Right ventricle myocardium inferior (tissue), 1 donor: ENCODE results near the gene TRIOBP. TPM values are rescaled to one million over a fixed set of nuclear protein-coding genes. Genes with fewer than 3 reads are reported as not detected.
"Not testable (repeated sequence)": the region's sequence is repeated elsewhere in the genome, so short reads cannot be mapped to it uniquely, and the experiment has no call there.

Experiments used
- ATAC-seq: fragments of 200-7000 bp; cut with Tn5 transposase; one replicate; pipeline ENCODE4 v1.9.1; 2020; ENCODE audit warnings: mild to moderate bottlenecking, moderate library complexity
- DNase-seq: peaks from one replicate; pipeline ENCODE4 v3.0.0; 2021; ENCODE audit errors: missing footprints
- intact Hi-C: fragments of 100-400 bp; cut with DNase I; formaldehyde crosslinking; loops from one replicate; pipeline ENCODE4 v1.11.0; 2022
- long read RNA-seq: library from polyadenylated mRNA; unstranded; transcript quantifications from one replicate; pipeline ENCODE4 v2.0.0, GENCODE V29; 2021
- total RNA-seq: library from RNA; stranded (reverse); fragmentation: NEBNext Ultra II Directional; extraction: Animal tissue kit (Norgen Biotek cat#: 25700); gene quantifications from one replicate; pipeline ENCODE4 v1.2.1, GENCODE V29; 2021
- donor health status: DM: no; HTN: yes; CAD: no; lungs with severe emphysema.

TRIOBP gene, protein sequence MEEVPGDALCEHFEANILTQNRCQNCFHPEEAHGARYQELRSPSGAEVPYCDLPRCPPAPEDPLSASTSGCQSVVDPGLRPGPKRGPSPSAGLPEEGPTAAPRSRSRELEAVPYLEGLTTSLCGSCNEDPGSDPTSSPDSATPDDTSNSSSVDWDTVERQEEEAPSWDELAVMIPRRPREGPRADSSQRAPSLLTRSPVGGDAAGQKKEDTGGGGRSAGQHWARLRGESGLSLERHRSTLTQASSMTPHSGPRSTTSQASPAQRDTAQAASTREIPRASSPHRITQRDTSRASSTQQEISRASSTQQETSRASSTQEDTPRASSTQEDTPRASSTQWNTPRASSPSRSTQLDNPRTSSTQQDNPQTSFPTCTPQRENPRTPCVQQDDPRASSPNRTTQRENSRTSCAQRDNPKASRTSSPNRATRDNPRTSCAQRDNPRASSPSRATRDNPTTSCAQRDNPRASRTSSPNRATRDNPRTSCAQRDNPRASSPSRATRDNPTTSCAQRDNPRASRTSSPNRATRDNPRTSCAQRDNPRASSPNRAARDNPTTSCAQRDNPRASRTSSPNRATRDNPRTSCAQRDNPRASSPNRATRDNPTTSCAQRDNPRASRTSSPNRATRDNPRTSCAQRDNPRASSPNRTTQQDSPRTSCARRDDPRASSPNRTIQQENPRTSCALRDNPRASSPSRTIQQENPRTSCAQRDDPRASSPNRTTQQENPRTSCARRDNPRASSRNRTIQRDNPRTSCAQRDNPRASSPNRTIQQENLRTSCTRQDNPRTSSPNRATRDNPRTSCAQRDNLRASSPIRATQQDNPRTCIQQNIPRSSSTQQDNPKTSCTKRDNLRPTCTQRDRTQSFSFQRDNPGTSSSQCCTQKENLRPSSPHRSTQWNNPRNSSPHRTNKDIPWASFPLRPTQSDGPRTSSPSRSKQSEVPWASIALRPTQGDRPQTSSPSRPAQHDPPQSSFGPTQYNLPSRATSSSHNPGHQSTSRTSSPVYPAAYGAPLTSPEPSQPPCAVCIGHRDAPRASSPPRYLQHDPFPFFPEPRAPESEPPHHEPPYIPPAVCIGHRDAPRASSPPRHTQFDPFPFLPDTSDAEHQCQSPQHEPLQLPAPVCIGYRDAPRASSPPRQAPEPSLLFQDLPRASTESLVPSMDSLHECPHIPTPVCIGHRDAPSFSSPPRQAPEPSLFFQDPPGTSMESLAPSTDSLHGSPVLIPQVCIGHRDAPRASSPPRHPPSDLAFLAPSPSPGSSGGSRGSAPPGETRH (N-terminal part only)
- total RNA-seq, result 90.1 TPM
- long read RNA-seq, transcript TRIOBP-203 (14 exons, 2,324 nt), result major isoform, 137 of 209 reads
- long read RNA-seq, partial matches to known transcripts, result 28 of 209 reads
- long read RNA-seq, other reads (novel, unspliced or antisense), result 40 of 209 reads

DNA sequence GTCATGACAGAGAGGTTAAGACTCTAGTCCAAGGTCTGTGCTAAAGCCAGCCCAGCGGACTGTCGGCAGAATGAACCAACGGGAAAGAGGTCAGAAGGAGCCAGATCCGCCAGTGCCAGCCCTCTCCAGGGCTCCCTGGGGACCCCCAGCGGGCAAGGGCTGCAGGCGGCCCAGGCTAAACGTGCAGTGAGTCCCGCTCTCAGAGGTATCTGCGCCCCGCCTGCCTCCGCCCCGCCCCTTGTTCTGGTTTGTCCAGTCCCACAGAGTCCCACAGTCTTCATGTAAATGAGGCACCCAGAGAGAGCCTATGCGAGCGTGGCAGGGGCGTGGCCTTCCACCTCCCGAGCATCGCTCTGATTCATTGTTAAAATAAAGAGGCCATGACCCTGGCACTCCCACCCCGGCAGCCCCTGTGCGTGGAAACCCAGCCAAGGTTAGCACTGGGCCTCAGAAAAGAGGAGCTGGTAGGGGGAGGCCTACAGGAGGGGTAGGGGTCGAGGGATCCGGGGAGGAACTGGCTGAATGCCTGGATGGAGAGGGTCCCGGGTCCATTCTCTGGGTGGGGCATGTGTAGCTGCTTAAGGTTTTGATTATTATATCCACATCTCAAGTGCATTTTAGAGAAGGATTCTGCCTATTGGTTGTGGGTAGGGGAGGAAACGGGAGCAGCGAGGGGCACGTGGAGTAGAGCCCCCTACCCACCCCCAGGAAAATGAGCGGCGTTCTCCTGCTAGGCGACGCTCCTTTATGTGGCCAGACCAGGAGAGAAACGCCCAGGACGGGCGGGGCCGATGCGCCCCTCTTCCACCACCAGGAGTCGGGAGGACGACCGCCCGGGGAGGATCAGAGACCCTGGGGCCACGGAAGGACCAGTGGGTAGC lies at the start of gene TRIOBP:
TRIOBP (plus strand) TSS at position 392 of the 881 bp plus-strand sequence. CDS start 4,318 bp downstream, outside the sequence.
- peak; percentile 99 for ATAC-seq

DNA sequence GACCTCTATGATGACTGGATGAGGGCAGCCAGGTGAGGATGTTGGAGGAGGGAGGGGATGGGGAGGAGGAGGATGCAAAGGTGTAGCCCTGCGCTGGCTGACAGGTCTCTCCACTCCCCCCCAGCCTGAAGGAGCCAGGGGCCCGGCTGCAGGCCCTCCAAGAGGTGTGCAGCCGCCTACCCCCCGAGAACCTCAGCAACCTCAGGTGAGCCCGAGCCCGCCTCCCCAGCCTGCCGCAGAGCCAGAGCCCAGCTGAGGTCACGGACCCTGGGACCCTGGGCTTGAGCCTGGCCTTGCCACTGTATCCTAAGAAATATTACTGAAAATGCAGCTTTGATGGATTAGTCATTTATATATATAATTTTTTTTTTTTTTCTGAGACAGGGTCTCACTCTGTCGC lies 49.5 kb upstream of the TRIOBP start:
- ATAC-seq (no peak), DNase-seq (no peak)
- intact Hi-C loops, result no loop called here

More for the DNA sequence above, at the start of gene TRIOBP:
- intact Hi-C loops, result no loop called here
- peak; percentile 98 for DNase-seq

DNA sequence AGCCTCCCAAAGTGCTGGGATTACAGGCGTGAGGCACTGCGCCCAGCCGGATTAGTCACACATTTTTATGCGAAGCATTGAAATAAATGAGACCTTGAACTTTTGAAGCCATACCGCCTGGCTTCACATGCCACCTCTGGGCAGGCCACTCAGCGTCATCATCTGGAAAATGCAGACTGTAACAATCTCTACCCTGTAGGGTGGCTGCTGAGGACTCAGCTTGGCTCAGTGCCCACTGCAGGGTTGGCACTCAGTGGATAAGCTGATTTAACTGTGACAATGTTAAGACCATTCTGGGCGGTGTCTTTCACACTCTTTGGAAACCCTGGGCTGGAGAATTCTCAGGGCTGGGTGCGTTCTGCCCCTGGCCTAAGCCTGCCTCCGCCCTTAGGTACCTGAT lies 48.9 kb upstream of the TRIOBP start:
- DNase-seq (no peak), ATAC-seq (no peak)
- intact Hi-C loops, result no loop called here

DNA sequence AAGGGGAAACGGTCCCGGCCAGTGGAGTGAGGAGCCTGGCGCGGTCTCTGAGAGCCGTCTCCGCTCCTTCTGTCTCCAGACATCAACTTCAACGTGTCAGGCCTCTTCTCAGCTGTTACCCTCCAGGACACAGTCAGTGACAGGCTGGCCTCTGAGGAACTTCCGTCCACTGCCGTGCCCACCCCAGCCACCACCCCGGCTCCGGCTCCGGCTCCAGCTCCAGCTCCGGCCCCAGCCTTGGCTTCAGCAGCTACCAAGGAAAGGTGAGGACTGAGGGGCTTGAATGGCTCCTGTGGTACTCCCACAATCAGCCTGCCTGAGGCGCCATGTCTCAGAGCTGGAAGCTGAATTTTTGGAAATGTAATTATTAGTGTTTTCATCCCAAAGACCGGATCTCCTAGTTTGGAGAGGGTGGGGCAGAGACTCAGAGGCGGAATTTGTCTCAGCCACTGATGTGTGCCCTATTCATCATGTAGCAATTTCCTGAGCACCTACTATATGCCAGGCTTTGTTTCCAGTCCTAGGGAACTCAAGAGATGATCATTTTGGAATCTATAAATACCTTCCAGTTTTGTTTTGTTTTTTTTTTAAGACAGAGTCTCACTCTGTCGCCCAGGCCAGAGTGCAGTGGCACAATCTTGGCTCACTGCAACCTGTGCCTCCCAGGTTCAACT lies 46.2 kb upstream of the TRIOBP start:
- intact Hi-C loops, result no loop called here
- ATAC-seq, result no peak

DNA sequence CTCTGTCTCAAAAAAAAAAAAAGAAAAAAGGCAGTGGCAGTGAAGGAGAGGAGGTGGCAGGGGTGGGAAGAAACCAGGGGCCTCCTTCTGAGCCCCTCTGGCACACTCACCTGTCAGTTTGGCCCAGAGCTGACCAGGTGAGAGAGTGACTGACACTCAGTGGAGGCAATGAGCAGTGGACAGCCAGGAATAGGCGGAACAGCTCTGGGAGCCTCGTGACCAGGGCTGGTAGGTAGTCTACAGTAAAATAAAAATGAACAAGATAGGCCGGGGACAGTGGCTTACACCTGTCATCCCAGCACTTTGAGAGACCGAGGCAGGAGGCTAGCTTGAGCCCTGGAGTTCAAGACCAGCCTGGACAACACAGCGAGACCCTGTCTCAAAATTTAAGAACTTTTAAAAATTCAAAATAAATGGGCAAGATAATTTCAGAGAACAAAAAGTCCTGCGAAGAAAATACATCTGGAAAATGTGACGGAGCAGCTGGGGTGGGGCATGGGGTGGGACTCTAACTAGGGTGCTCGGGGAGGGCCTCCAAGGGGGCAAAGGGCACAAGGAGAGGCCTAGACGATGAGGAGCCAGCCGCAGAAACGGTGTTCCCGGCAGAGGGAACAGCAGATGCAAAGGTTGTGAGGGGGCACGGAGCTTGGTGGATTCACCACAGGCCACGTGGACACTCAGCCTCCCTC lies 42.1 kb upstream of the TRIOBP start:
- ATAC-seq (no peak), DNase-seq (no peak)
- intact Hi-C loops, result no loop called here

More for the DNA sequence above, 46.2 kb upstream of the TRIOBP start:
- no peak for DNase-seq

DNA sequence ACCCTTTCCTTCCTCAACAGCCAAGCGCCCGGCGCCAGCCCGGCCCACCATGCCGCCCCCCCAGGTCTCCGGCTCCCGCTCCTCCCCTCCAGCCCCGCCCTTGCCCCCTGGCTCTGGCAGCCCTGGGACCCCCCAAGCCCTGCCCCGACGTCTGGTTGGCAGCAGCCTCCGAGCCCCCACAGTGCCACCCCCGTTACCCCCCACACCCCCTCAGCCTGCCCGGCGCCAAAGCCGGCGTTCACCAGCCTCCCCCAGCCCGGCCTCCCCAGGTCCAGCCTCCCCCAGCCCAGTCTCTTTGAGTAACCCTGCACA lies 41.6 kb upstream of the TRIOBP start:
- intact Hi-C loops, result no loop called here
- ATAC-seq, result no peak
- no peak for DNase-seq

DNA sequence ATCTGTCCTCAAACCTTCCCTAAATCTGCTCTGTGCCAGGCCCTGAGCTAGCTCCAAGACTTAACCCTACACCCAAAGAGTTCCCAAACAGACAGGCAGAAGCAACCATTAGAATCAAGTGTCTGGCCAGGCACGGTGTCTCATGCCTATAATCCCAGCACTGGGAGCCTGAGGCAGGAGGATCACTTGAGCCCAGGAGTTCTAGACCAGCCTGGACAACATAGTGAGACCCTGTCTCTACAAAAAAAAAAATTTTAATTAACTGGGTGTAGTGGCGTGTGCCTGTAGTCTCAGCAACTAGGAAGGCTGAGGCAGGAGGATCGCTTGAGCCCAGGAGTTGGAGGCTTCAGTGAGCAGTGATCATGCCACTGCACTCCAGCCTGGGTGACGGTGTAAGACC lies 40.3 kb upstream of the TRIOBP start:
- DNase-seq, ATAC-seq, intact Hi-C loops: not testable (repeated sequence)

DNA sequence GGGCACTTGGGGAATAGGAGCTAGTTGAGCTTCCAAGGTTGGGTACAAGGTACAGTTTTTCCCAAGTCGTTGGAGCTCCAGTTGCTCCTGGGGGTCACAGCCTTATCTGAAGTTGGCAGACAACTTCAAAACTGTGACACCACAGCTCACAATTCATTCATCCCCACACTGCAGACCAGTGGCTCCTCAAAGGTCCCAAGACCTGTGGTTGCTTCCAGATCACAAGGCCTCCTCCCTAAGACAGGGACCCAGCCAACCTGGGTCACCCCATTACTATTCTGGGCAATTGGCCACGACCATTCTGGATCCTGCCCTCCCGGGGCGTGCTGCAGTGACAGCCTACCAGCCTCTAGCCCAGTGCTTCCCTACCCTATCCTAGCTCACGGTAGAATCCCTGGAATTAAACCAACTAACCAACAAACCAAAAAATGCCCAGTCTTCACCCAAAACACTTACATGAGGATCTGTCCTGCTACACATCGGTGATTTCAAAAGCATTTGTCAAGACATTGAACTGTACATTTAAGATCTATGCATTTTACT lies 39.2 kb upstream of the TRIOBP start:
- ATAC-seq (no peak), DNase-seq (no peak)
- intact Hi-C loops, result loop anchor here (1.0 kb wide), 1 partner anchor 18 kb away; the partner anchor contains the start of gene LGALS1

DNA sequence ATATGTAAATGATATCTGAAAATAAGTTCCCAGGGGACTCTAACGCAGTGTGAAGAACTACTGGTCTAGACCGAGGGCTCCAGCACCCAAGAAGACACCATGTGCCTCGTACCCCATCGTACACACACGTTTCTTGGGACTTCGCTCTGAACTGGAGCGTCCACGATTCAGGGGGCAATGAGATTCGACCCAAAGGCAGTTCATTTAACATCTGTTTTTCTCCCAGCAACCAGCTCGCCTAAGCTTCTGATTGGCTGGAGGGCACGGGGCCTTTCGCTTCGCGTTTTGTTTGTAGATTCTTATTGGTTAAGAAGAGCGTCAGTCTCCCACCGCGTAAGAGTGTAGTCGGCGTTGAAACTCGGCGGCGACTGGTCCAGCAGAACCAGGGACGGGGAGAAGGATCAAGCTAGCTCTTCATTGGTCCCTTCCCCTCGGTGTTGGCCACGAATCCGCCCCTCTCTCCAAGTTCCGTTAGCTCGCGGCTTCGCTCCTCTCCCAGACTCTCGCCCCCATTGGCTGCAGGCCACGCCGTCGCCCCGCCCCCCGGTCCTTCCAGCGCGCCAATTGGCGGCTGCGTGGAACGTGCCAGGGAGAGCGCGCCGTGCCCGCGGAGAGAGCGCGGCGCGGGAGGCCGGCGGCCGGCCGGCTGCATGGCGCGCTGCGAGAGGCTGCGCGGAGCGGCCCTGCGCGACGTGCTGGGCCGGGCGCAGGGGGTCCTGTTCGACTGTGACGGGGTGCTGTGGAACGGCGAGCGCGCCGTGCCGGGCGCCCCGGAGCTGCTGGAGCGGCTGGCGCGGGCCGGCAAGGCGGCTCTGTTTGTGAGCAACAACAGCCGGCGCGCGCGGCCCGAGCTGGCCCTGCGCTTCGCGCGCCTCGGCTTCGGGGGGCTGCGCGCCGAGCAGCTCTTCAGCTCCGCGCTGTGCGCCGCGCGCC lies 38.4 kb upstream of the TRIOBP start, which contains the start of gene PDXP:
PDXP (plus strand) TSS at position 591 of the 933 bp plus-strand sequence; CDS start at position 651, 60 bp downstream.
- intact Hi-C loops, result loop anchor here (1.0 kb wide), 1 partner anchor 17 kb away; the partner anchor contains the start of gene LGALS1

DNA sequence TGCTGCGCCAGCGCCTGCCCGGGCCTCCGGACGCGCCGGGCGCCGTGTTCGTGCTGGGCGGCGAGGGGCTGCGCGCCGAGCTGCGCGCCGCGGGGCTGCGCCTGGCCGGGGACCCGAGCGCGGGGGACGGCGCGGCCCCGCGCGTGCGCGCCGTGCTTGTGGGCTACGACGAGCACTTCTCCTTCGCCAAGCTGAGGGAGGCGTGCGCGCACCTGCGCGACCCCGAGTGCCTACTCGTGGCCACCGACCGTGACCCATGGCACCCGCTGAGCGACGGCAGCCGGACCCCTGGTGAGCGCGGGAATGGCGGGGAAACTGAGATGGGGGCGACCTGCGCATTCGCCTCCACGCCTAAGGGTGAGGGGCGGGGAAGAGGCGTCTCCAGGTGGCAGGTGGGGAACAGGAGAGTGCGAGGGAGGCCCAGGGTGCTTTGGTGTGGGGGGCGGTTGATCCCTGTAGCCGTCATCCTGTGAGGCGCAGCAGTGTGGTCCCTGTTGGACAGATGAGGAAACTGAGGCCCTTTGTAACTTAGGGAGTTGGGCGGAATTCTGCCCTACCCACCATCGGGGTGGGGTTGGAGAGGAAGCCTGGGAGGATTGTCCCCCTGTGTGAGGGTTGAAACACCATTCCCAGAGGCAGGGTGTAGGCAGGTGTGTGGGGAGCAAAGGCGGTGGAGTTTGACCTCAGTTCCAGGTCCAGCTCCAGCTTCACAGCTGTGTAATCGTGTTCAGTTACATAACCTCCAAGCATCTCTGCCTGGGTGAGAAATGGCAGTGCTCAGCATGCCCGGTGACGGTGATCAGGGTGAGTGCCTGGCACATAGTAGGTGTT lies 37.6 kb upstream of the TRIOBP start:
- DNase-seq (no peak), ATAC-seq (no peak)
- intact Hi-C loops, result no loop called here

More for the DNA sequence above, 38.4 kb upstream of the TRIOBP start, which contains the start of gene PDXP:
- peak; percentile 99 for DNase-seq
- ATAC-seq, result peak; percentile 98

DNA sequence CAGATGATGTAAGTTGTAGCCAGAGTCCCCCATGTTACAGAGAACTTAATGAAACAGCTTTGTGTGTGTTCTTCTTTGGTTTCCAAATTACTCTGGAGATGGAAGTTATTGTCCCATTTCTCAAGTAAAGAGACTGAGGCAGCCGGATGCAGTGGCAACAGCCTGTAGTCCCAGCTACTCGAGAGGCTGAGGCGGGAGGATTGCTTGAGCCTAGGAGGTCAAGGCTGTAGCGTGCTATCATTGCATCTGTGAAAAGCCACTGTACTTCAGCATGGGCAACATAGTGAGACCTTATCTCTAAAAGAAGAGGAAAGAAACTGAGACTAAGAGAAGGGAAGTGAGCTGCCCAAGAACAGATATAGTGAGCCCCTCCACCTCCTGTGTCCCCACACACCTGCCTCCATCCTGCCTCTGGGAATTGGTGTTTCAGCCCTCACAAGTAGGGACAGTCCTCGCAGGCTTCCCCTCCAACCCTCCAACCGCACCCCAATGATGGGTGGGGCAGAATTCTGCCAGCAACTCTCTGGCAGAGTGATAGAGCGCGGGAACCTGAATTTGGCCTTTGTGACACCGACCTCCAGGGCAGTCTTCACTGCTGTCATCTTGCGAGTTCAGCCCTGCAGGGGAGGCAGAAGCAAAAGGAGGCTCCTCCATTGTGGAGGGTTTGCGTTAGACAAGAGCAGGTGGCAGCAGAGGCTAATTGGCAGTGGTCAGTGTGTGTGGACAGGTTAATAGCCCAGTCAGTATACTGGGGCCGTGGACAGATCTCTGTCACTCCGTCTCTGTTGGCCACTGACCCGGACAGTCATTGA lies 36.7 kb upstream of the TRIOBP start:
- no peak for DNase-seq
- intact Hi-C loops, result no loop called here
- ATAC-seq, result no peak

DNA sequence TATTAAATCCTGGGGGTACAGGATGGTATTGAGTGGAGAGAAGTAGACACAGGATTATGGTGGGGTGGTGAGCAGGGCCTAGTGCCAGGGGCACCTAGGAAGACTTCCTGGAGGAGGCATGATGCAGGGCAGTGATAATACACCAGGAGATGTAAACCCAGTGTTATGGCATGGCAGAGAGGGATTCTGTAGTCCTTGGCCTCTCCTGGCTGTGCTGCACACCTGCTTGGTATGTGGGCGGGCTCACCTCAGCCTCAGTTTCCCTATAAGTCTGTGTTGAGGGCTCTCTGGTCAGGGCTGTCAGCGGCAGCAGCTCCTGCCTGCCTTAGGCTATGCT lies 36.2 kb upstream of the TRIOBP start:
- no peak for ATAC-seq
- intact Hi-C loops, result no loop called here
- no peak for DNase-seq

DNA sequence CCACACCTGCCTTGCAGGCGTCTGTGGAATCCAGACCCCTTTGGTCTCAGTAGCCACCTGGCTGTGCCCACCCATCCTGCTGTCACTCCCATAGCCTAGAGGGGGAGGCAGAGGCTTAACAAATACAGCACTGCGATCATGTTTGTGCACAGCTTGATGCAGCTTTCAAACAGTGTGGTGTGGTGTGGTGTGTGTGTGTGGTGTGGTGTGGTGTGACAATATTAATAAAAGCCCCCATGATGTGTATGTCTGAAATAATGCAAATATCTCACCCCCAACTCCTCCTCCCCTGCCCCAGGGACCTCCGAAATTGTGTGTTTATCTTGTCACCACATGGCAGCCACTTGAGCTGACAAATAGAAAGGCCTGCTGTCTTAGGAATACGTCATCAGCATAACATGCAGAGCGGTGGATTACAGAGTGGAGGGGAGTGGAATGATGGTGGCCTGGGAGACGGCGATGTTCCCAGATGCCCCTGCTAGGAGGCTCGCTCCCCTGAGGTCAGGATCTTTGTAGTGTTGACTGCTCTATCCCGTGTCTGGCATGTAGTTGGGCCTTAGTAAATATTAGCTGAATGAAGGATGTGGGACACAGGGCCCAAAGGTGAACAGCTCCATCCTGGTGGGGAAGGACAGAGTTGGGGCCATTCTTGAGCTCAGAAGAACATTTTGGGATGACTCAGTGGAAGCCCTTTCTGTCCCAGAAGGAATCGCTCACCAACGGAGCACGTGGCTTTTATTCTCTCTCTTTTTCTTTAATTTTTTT lies 35.5 kb upstream of the TRIOBP start:
- DNase-seq (no peak), ATAC-seq (peak; percentile 35)
- intact Hi-C loops, result no loop called here
